ENCODE measurements around the gene KLF11. TPM values are rescaled to one million over a fixed set of nuclear protein-coding genes. Genes with fewer than 3 reads are reported as not detected.
A peak's percentile ranks its signal among the peaks of the same experiment; 100 is the strongest.

The KLF11 gene
- total and polyA plus RNA-seq, 9 of the 15 experiments (the other 6 are each of a cell fraction or from before 2014, with no cell fraction given): 2.1 to 13.4 (median 6.5) TPM

DNA sequence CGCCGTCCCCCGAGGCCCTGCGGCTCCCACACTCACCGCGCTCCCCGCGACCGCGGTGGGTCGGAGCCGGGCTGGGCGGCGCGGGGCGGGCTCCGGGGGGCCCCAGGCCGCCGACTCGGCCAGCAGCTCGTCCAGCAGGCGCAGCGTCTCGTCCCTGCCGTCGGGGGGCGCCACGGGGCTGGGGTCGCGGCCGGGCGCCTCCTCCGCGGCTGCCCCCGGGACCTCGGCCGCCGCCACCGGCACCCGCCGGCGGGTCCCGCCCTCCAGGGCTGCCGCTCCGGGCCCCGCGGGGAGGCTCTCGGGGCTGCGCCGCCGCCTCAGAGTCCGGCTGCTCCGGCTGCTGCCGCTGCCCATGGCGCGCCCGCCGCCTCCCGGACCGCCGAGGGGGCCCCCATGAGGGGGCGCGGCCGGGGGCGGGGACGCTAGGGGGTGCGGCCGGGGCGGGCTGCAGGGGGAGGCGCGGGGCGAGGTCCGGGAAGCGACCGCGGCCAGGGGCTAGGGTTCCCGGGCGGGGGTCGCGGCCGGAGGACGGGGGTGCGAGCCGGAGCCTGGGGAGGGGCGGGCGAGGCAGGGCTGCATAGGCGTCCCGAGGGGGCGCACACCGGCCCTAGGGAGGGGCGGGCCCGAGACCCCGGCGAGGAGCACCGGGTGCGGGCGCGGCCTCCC is 36.7 kb downstream of the KLF11 start, which contains the start of gene CYS1 (continued):
- TF ChIP-seq GABPA (tag; conservative IDR thresholded peaks at IDR 0.05; ENCODE audit: low read depth) (no peak), TCF7L2 (IDR thresholded peaks at IDR 0.05; ENCODE audit: low read depth, low read length) (no peak), NCOR1 (IDR thresholded peaks at IDR 0.05) (no peak), GATAD2B (IDR thresholded peaks at IDR 0.05; ENCODE audit: borderline replicate concordance) (peak; percentile 34; the same call in 1 of the 2 replicates), FOXK1 (CRISPR knock-in tag; IDR thresholded peaks at IDR 0.05; ENCODE audit: borderline replicate concordance) (no peak), BRF1 (IDR thresholded peaks at IDR 0.05; ENCODE audit: borderline replicate concordance, extremely low read depth, insufficient read length) (no peak), HSF4 (CRISPR knock-in tag; IDR thresholded peaks at IDR 0.05; ENCODE audit: borderline replicate concordance) (no peak), MCM7 (IDR thresholded peaks at IDR 0.05) (no peak), SNIP1 (IDR thresholded peaks at IDR 0.05; ENCODE audit: low read depth) (no peak), MBD2 (IDR thresholded peaks at IDR 0.05; ENCODE audit: borderline replicate concordance, low read depth) (no peak), ZNF121 (CRISPR knock-in tag; conservative IDR thresholded peaks at IDR 0.05) (no peak), PPARD (CRISPR knock-in tag; IDR thresholded peaks at IDR 0.05) (no peak), PYGO2 (tag; IDR thresholded peaks at IDR 0.05) (no peak), FUS (optimal IDR thresholded peaks at IDR 0.05; ENCODE audit: low read depth, low read length) (no peak), PTRF (tag; IDR thresholded peaks at IDR 0.05) (no peak), BDP1 (IDR thresholded peaks at IDR 0.05; ENCODE audit: insufficient read depth, insufficient read length) (no peak), TOE1 (IDR thresholded peaks at IDR 0.05; ENCODE audit: borderline replicate concordance) (no peak), TOE1 (CRISPR knock-in tag; IDR thresholded peaks at IDR 0.05; ENCODE audit: borderline replicate concordance, low read depth) (no peak)
- TF ChIP-seq, protein P1, sequence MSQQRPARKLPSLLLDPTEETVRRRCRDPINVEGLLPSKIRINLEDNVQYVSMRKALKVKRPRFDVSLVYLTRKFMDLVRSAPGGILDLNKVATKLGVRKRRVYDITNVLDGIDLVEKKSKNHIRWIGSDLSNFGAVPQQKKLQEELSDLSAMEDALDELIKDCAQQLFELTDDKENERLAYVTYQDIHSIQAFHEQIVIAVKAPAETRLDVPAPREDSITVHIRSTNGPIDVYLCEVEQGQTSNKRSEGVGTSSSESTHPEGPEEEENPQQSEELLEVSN (IDR thresholded peaks at IDR 0.05; ENCODE audit: borderline replicate concordance in 1 of 2, extremely low read depth in 1 of 2, insufficient read depth in 1 of 2, insufficient read length in 1 of 2, low read depth in 1 of 2, low read length in 1 of 2, poor library complexity in 1 of 2, severe bottlenecking in 1 of 2): peak in 1 of 2 experiments; percentile 14
- TF ChIP-seq, protein P2, sequence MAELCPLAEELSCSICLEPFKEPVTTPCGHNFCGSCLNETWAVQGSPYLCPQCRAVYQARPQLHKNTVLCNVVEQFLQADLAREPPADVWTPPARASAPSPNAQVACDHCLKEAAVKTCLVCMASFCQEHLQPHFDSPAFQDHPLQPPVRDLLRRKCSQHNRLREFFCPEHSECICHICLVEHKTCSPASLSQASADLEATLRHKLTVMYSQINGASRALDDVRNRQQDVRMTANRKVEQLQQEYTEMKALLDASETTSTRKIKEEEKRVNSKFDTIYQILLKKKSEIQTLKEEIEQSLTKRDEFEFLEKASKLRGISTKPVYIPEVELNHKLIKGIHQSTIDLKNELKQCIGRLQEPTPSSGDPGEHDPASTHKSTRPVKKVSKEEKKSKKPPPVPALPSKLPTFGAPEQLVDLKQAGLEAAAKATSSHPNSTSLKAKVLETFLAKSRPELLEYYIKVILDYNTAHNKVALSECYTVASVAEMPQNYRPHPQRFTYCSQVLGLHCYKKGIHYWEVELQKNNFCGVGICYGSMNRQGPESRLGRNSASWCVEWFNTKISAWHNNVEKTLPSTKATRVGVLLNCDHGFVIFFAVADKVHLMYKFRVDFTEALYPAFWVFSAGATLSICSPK (IDR thresholded peaks at IDR 0.05; ENCODE audit: borderline replicate concordance): no peak
- TF ChIP-seq, protein P3, sequence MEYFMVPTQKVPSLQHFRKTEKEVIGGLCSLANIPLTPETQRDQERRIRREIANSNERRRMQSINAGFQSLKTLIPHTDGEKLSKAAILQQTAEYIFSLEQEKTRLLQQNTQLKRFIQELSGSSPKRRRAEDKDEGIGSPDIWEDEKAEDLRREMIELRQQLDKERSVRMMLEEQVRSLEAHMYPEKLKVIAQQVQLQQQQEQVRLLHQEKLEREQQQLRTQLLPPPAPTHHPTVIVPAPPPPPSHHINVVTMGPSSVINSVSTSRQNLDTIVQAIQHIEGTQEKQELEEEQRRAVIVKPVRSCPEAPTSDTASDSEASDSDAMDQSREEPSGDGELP (CRISPR knock-in tag; IDR thresholded peaks at IDR 0.05; ENCODE audit: borderline replicate concordance): no peak
- TF ChIP-seq, protein P4, sequence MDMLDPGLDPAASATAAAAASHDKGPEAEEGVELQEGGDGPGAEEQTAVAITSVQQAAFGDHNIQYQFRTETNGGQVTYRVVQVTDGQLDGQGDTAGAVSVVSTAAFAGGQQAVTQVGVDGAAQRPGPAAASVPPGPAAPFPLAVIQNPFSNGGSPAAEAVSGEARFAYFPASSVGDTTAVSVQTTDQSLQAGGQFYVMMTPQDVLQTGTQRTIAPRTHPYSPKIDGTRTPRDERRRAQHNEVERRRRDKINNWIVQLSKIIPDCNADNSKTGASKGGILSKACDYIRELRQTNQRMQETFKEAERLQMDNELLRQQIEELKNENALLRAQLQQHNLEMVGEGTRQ (CRISPR knock-in tag; IDR thresholded peaks at IDR 0.05): no peak
- TF ChIP-seq, protein P5, sequence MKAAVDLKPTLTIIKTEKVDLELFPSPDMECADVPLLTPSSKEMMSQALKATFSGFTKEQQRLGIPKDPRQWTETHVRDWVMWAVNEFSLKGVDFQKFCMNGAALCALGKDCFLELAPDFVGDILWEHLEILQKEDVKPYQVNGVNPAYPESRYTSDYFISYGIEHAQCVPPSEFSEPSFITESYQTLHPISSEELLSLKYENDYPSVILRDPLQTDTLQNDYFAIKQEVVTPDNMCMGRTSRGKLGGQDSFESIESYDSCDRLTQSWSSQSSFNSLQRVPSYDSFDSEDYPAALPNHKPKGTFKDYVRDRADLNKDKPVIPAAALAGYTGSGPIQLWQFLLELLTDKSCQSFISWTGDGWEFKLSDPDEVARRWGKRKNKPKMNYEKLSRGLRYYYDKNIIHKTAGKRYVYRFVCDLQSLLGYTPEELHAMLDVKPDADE (conservative IDR thresholded peaks at IDR 0.05; ENCODE audit: control insufficient read depth, low read depth, low read length): no peak
